Measurements from ENCODE around the gene ZC3H7A. TPM values are rescaled to one million over a fixed set of nuclear protein-coding genes. Genes with fewer than 3 reads are reported as not detected.

ZC3H7A gene
- total and polyA plus RNA-seq, 2 of the 8 experiments (the other 6 are each of a cell fraction or from before 2014, with no cell fraction given) = 32.0 to 55.9 TPM

DNA sequence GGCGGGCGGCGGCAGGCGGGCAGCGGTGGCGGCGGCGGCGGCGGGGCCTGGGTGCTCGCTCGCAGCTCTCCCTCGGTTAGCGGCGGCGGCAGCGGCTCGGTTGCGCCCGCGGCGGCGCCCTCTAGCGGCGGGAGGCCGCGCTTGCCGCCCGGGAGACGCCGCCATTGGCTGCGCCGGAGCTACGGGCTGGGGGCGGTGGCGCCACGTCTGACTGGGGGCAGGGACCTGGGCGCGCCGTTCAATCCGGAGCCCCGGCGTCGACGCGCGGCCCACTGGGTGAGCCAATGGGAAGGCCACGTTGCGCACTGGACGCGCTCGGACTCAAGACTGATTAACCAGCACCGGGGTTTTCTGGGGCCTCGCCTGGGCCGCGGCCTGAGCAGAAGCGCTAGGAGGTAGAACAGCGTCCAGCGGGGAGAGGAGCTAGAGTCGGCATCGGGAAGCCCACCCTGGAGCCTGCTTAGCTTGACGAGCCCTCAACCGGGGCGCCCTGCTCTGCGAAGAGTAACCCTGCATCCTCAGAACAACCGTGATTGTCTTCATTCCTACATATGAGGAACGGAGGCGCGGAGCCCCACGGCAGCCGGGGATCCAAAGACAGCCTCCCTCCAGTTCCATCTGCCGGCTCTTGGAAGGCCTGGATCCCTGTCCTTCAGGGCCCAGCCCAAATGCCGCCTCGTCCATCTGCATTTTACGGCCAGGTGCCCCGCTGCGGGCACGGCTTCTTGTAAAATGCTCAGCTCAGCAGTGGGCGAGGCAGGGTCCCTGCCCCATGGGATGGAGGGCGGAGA, at the start of gene ZC3H7A (continued):
- no peak for TF ChIP-seq RFX5 (IDR thresholded peaks at IDR 0.05; ENCODE audit: borderline replicate concordance, low read depth, low read length)
- TF ChIP-seq TEAD4 (IDR thresholded peaks at IDR 0.05; ENCODE audit: low read depth, low read length) = no peak
- TF ChIP-seq, protein P1, sequence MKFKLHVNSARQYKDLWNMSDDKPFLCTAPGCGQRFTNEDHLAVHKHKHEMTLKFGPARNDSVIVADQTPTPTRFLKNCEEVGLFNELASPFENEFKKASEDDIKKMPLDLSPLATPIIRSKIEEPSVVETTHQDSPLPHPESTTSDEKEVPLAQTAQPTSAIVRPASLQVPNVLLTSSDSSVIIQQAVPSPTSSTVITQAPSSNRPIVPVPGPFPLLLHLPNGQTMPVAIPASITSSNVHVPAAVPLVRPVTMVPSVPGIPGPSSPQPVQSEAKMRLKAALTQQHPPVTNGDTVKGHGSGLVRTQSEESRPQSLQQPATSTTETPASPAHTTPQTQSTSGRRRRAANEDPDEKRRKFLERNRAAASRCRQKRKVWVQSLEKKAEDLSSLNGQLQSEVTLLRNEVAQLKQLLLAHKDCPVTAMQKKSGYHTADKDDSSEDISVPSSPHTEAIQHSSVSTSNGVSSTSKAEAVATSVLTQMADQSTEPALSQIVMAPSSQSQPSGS (IDR thresholded peaks at IDR 0.05; ENCODE audit: low read length) = no peak
- TF ChIP-seq JUN (IDR thresholded peaks at IDR 0.05; ENCODE audit: low read depth, low read length) = no peak
- TF ChIP-seq GTF2F1 (IDR thresholded peaks at IDR 0.05; ENCODE audit: borderline replicate concordance, low read depth, low read length) = no peak
- no peak; the same call in 1 of the 2 replicates for TF ChIP-seq EGR1 (IDR thresholded peaks at IDR 0.05; ENCODE audit: borderline replicate concordance, low read depth, low read length)
- no peak for TF ChIP-seq BACH1 (IDR thresholded peaks at IDR 0.05; ENCODE audit: low read length)
- TF ChIP-seq ZNF274 (IDR thresholded peaks at IDR 0.05; ENCODE audit: borderline replicate concordance, extremely low read depth, low read length) = no peak
- no peak for TF ChIP-seq CTBP2 (IDR thresholded peaks at IDR 0.05; ENCODE audit: borderline replicate concordance, insufficient read depth, insufficient read length, low read length)
- TF ChIP-seq CREB1 (IDR thresholded peaks at IDR 0.05) = peak; percentile 85
- TF ChIP-seq TCF12 (IDR thresholded peaks at IDR 0.05; ENCODE audit: low read depth, low read length) = no peak
